K562 (cell line): ENCODE results near the gene STK11. TPM values are rescaled to one million over a fixed set of nuclear protein-coding genes. Genes with fewer than 3 reads are reported as not detected.

Experiments
- HMGN3 ChIP-seq: IDR thresholded peaks from 2 replicates; pipeline ENCODE4 v1.6.1; 2011; ENCODE audit warnings: borderline replicate concordance, low read depth, mild to moderate bottlenecking, mixed read lengths, low read length; ENCODE audit not compliant: insufficient read length; ENCODE audit errors: extremely low read depth
- NEUROD1 ChIP-seq: fragments of 150-350 bp; IDR thresholded peaks from 2 replicates; pipeline ENCODE4 v1.6.1; 2014; ENCODE audit warnings: borderline replicate concordance, low read length, low read depth; ENCODE audit not compliant: partially characterized antibody
- NR2F6 ChIP-seq: fragments of 450-650 bp; formaldehyde crosslinking; IDR thresholded peaks from 2 replicates; pipeline ENCODE4 v1.4.0; 2020; ENCODE audit warnings: mild to moderate bottlenecking
- PCBP2 ChIP-seq: fragments of 200-400 bp; formaldehyde crosslinking; IDR thresholded peaks from 2 replicates; pipeline ENCODE4 v1.6.1; 2018; ENCODE audit warnings: low read length, low read depth, mild to moderate bottlenecking, moderate library complexity; ENCODE audit not compliant: poor library complexity, severe bottlenecking
- POU5F1 ChIP-seq: fragments of 150-350 bp; IDR thresholded peaks from 2 replicates; pipeline ENCODE4 v1.6.1; 2014; ENCODE audit warnings: borderline replicate concordance, low read length, low read depth, mild to moderate bottlenecking; ENCODE audit not compliant: partially characterized antibody
- SP1 ChIP-seq: sonication (generic); formaldehyde crosslinking; IDR thresholded peaks from 2 replicates; pipeline ENCODE4 v1.8.1; 2022; ENCODE audit warnings: mild to moderate bottlenecking, missing genetic modification reagents
- TEAD4 ChIP-seq, 2 experiments: sonication (generic) in 1 of 2; formaldehyde crosslinking in 1 of 2; IDR thresholded peaks; 2 replicates each; pipeline versions ENCODE4 v1.6.1 to v1.8.0; 2012 to 2022; ENCODE audit warnings: borderline replicate concordance in 1 of 2, inconsistent platforms in 1 of 2, low read length in 1 of 2, mild to moderate bottlenecking in 1 of 2, missing genetic modification reagents in 1 of 2
- ZBTB17 ChIP-seq: fragments of 450-650 bp; formaldehyde crosslinking; IDR thresholded peaks from 2 replicates; pipeline ENCODE4 v1.4.0; 2020; ENCODE audit warnings: mild to moderate bottlenecking
- ZNF124 ChIP-seq: sonication (generic); formaldehyde crosslinking; IDR thresholded peaks from 2 replicates; pipeline ENCODE4 v1.8.1; 2022; ENCODE audit warnings: missing genetic modification reagents
- polyA plus RNA-seq, 8 experiments: library from polyadenylated mRNA; depleted of rRNA in 4 of 8; stranded (reverse) in 5 of 8; unstranded in 3 of 8; fragments of >200 nt; fragmentation: Nextera tagmentation in 2 of 8; fragmentation: Illumina TruSeq in 1 of 8; extraction: Ambion mirVana in 2 of 8; extraction: Trizol in 1 of 8; gene quantifications; 2 replicates each; pipeline versions ENCODE4 v1.2.1 to v1.2.3, GENCODE V29; 2011 to 2014; ENCODE audit warnings: inconsistent platforms in 1 of 8, missing spikeins in 1 of 8
- total RNA-seq, 7 experiments: library from RNA; depleted of rRNA in 6 of 7; stranded (reverse); fragments of >200 nt in 6 of 7; fragmentation: Illumina TruSeq in 2 of 7; extraction: Trizol in 2 of 7; gene quantifications; 2 replicates each; pipeline versions ENCODE4 v1.2.1 to v1.2.3, GENCODE V29; 2011 to 2021; ENCODE audit warnings: low replicate concordance in 1 of 7
- TF ChIP-seq, protein P1 (sequence below): sonication (generic); formaldehyde crosslinking; IDR thresholded peaks from 2 replicates; pipeline ENCODE4 v1.8.1; 2023; ENCODE audit warnings: mild to moderate bottlenecking, missing genetic modification reagents
- TF ChIP-seq, protein P2 (sequence below): sonication (generic); IDR thresholded peaks from 2 replicates; pipeline ENCODE4 v1.6.1; 2016
- TF ChIP-seq, protein P3 (sequence below): fragments of 450-650 bp; IDR thresholded peaks from 2 replicates; pipeline ENCODE4 v1.6.1; 2016; ENCODE audit warnings: antibody characterized with exemption
- TF ChIP-seq, protein P4 (sequence below): fragments of 450-650 bp; formaldehyde crosslinking; IDR thresholded peaks from 2 replicates; pipeline ENCODE4 v1.4.0; 2020; ENCODE audit warnings: mild to moderate bottlenecking
- TF ChIP-seq, protein P5 (sequence below): sonication (generic); formaldehyde crosslinking; IDR thresholded peaks from 2 replicates; pipeline ENCODE4 v1.8.1; 2022; ENCODE audit warnings: missing genetic modification reagents
- TF ChIP-seq, protein P6 (sequence below): fragments of 450-650 bp; formaldehyde crosslinking; IDR thresholded peaks from 2 replicates; pipeline ENCODE4 v1.4.0; 2022; ENCODE audit warnings: mild to moderate bottlenecking, moderate library complexity

STK11 gene
- total and polyA plus RNA-seq, 9 of the 15 experiments (the other 6 are each of a cell fraction or from before 2014, with no cell fraction given) = 0.15 to 96.5 (median 31.7) TPM

DNA sequence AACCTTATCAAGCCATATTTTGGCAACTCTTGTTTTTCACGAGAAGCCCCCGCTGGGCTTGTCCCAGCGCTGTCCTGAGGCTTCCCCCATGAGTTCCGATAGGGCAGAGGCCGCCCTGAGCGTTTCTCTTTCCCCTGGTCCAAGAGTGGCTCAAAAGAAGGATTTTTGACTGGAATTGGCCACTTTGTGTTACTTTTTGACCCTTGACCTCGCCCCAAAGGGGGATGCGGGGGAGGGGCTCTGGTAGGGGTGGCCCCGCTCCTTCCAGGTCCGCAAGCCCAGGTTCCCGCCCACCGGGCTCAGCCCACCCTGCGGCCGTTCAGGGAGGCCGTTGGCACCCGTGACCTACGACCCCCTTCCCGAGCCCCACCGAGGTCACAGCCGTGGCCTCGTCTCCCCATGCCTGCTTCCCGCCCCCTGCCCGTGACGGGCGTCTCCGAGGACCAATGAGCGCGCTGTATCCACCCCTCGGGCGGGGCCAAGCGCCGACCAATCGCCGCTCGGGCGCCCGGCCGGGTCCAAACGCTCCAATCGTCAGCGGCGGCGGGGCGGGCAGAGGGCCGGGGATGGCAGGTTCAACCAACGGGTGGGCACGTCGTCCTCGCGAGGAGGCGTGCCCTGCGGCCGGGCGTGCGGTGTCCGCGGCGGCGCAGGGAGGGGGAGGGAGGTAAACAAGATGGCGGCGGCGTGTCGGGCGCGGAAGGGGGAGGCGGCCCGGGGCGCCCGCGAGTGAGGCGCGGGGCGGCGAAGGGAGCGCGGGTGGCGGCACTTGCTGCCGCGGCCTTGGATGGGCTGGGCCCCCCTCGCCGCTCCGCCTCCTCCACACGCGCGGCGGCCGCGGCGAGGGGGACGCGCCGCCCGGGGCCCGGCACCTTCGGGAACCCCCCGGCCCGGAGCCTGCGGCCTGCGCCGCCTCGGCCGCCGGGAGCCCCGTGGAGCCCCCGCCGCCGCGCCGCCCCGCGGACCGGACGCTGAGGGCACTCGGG lies at the start of gene STK11 (continued):
- TF ChIP-seq, protein P1, sequence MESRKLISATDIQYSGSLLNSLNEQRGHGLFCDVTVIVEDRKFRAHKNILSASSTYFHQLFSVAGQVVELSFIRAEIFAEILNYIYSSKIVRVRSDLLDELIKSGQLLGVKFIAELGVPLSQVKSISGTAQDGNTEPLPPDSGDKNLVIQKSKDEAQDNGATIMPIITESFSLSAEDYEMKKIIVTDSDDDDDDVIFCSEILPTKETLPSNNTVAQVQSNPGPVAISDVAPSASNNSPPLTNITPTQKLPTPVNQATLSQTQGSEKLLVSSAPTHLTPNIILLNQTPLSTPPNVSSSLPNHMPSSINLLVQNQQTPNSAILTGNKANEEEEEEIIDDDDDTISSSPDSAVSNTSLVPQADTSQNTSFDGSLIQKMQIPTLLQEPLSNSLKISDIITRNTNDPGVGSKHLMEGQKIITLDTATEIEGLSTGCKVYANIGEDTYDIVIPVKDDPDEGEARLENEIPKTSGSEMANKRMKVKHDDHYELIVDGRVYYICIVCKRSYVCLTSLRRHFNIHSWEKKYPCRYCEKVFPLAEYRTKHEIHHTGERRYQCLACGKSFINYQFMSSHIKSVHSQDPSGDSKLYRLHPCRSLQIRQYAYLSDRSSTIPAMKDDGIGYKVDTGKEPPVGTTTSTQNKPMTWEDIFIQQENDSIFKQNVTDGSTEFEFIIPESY (CRISPR knock-in tag) = no peak
- TF ChIP-seq SP1 (CRISPR knock-in tag) (peak; percentile 94), HMGN3 (peak; percentile 72), POU5F1 (no peak), ZNF124 (no peak), ZBTB17 (peak; percentile 67; the same call in 1 of the 2 replicates), NEUROD1 (peak; percentile 91), NR2F6 (no peak), PCBP2 (no peak), TEAD4 (IDR thresholded peaks at IDR 0.05; ENCODE audit: low read length) (no peak), TEAD4 (CRISPR knock-in tag; IDR thresholded peaks at IDR 0.05; ENCODE audit: borderline replicate concordance) (no peak)
- TF ChIP-seq, protein P2, sequence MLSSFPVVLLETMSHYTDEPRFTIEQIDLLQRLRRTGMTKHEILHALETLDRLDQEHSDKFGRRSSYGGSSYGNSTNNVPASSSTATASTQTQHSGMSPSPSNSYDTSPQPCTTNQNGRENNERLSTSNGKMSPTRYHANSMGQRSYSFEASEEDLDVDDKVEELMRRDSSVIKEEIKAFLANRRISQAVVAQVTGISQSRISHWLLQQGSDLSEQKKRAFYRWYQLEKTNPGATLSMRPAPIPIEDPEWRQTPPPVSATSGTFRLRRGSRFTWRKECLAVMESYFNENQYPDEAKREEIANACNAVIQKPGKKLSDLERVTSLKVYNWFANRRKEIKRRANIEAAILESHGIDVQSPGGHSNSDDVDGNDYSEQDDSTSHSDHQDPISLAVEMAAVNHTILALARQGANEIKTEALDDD = no peak
- TF ChIP-seq, protein P3, sequence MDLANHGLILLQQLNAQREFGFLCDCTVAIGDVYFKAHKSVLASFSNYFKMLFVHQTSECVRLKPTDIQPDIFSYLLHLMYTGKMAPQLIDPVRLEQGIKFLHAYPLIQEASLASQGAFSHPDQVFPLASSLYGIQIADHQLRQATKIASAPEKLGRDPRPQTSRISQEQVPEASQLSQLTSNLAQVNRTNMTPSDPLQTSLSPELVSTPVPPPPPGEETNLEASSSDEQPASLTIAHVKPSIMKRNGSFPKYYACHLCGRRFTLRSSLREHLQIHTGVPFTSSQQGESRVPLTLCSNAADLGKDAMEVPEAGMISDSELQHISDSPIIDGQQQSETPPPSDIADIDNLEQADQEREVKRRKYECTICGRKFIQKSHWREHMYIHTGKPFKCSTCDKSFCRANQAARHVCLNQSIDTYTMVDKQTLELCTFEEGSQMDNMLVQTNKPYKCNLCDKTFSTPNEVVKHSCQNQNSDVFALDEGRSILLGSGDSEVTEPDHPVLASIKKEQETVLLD = peak; percentile 58; the same call in 1 of the 2 replicates
- TF ChIP-seq, protein P4, sequence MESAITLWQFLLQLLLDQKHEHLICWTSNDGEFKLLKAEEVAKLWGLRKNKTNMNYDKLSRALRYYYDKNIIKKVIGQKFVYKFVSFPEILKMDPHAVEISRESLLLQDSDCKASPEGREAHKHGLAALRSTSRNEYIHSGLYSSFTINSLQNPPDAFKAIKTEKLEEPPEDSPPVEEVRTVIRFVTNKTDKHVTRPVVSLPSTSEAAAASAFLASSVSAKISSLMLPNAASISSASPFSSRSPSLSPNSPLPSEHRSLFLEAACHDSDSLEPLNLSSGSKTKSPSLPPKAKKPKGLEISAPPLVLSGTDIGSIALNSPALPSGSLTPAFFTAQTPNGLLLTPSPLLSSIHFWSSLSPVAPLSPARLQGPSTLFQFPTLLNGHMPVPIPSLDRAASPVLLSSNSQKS (CRISPR knock-in tag) = no peak
- TF ChIP-seq, protein P5, sequence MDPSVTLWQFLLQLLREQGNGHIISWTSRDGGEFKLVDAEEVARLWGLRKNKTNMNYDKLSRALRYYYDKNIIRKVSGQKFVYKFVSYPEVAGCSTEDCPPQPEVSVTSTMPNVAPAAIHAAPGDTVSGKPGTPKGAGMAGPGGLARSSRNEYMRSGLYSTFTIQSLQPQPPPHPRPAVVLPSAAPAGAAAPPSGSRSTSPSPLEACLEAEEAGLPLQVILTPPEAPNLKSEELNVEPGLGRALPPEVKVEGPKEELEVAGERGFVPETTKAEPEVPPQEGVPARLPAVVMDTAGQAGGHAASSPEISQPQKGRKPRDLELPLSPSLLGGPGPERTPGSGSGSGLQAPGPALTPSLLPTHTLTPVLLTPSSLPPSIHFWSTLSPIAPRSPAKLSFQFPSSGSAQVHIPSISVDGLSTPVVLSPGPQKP (CRISPR knock-in tag) = no peak
- TF ChIP-seq, protein P6, sequence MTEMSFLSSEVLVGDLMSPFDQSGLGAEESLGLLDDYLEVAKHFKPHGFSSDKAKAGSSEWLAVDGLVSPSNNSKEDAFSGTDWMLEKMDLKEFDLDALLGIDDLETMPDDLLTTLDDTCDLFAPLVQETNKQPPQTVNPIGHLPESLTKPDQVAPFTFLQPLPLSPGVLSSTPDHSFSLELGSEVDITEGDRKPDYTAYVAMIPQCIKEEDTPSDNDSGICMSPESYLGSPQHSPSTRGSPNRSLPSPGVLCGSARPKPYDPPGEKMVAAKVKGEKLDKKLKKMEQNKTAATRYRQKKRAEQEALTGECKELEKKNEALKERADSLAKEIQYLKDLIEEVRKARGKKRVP (CRISPR knock-in tag) = 0 out of 2 replicates have a peak, but pooled peaks have one; percentile 49
